NOMO-1 treated with DMSO at 0.1 percent for 48 hours (cell line): ENCODE data around the gene DISC1.

ENCODE experiments used
- DNase-seq: peaks from one replicate; lab custom pipeline; 2025; ENCODE audit not compliant: unreplicated experiment; lab: John Stamatoyannopoulos, UW

Gene DISC1

GRCh38 chr1:232059726-232060374 lies 433.3 kb downstream of the DISC1 start:
- no peak for DNase-seq

- no peak for DNase-seq
Observed at GRCh38 chr1:232062967-232063366, 436.4 kb downstream of the DISC1 start.

GRCh38 chr1:232066521-232066920 lies 439.9 kb downstream of the DISC1 start:
- no peak for DNase-seq

GRCh38 chr1:232074265-232074664 lies 447.7 kb downstream of the DISC1 start:
- no peak for DNase-seq

- no peak for DNase-seq
Observed at GRCh38 chr1:232077809-232078208, 451.2 kb downstream of the DISC1 start.

GRCh38 chr1:232084584-232085223 lies 458.1 kb downstream of the DISC1 start:
- DNase-seq: no peak

GRCh38 chr1:232090816-232091215 lies 464.2 kb downstream of the DISC1 start:
- DNase-seq: no peak
